ENCODE results near the gene DIDO1.
A peak's percentile ranks its signal among the peaks of the same experiment; 100 is the strongest.

The DIDO1 gene

GRCh38 chr20:62962221-62962879 is 36.0 kb upstream of the DIDO1 start:
- DNase-seq = no peak

- no peak for DNase-seq
These were observed 35.5 kb upstream of the DIDO1 start for GRCh38 chr20:62961799-62962198.

GRCh38 chr20:62961310-62961783 is 35.0 kb upstream of the DIDO1 start:
- DNase-seq = peak; percentile 37

- peak; percentile 76 for DNase-seq
These were observed 34.4 kb upstream of the DIDO1 start for GRCh38 chr20:62960446-62961309.

GRCh38 chr20:62959998-62960436 is 33.7 kb upstream of the DIDO1 start:
- DNase-seq = no peak

GRCh38 chr20:62959101-62959971 is 33.0 kb upstream of the DIDO1 start:
- no peak for DNase-seq

- DNase-seq = no peak
These were observed 32.2 kb upstream of the DIDO1 start for GRCh38 chr20:62958388-62959100.

- DNase-seq = no peak
These were observed 31.1 kb upstream of the DIDO1 start for GRCh38 chr20:62957136-62958117.

GRCh38 chr20:62956387-62957135 is 30.3 kb upstream of the DIDO1 start:
- no peak for DNase-seq

GRCh38 chr20:62955519-62956386 is 29.4 kb upstream of the DIDO1 start:
- peak; percentile 19 for DNase-seq

GRCh38 chr20:62953839-62954703 is 27.8 kb upstream of the DIDO1 start:
- DNase-seq = peak; percentile 83

- DNase-seq = no peak
These were observed 26.9 kb upstream of the DIDO1 start for GRCh38 chr20:62952968-62953838.

GRCh38 chr20:62952373-62952967 is 26.2 kb upstream of the DIDO1 start, which contains the start of gene SLC17A9:
SLC17A9 (plus strand) TSS chr20:62952709; CDS start chr20:62952831, 122 bp downstream.
- DNase-seq = no peak

- no peak for DNase-seq
These were observed 25.6 kb upstream of the DIDO1 start for GRCh38 chr20:62951896-62952372.

GRCh38 chr20:62951143-62951895 is 25.0 kb upstream of the DIDO1 start:
- DNase-seq = no peak

- no peak for DNase-seq
These were observed 24.4 kb upstream of the DIDO1 start for GRCh38 chr20:62950741-62951140.

Data from NCI-H146 (cell line).